DMS53 treated with DMSO at 0.1 percent for 48 hours (cell line): Measurements from ENCODE around the gene SMAD7.

ENCODE experiments used
- DNase-seq: peaks from one replicate; lab custom pipeline; 2025; ENCODE audit not compliant: unreplicated experiment; lab: John Stamatoyannopoulos, UW

SMAD7 gene

DNA sequence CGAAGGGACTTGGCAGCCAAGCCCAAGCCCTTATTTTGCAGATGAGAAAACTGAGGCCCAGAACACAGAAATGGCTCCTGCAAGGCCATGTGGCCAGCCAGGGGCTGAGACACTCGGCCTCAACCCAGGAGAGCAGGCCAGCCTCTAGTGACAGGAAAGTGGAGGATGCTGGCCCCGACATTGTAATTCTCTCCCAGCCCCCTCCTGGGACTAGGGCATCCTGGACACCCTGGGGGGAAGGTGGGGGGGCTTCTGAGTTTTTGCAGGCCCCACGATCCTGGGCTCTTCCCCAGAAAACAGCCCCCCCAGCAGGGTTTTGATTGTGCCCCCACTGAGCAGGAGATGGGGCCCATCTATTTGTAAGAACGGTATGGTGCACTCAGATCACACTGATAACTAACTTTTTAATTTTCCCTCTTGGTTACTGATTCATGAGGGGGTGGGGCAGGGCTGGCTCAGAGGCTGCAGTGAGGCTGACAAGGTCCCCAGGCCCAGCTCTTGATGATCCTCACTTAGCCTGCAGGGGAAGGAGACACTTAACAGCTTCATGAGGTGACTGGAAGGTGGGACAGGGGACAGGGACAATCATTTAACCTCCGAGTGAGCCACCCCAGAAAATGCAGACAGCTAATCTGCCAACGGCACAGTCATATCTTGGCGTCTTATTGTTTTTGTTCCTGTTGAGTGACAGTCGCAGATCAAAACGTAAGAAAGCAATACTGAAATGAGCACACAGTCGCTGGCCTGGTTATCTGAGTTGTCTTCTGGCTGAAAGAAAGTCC, 18.9 kb downstream of the SMAD7 start:
- DNase-seq: no peak

DNA sequence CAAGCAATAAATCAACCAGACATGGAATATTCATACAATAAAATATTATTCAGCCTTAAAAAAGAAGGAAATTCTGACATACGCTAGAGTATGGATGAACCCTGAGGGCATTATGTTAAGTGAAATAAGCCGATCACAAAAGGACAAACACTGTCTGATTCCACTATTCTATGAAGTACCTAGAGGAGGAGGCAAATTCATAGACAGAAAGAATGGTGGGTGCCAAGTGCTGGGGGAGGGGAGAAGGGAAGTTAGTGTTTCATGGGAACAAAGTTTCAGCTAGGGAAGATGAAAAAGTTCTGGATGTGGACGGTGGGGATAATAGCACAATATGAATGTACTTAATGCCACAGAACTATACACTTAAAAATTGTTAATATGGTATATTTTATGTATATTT, 19.8 kb downstream of the SMAD7 start:
- no peak for DNase-seq

DNA sequence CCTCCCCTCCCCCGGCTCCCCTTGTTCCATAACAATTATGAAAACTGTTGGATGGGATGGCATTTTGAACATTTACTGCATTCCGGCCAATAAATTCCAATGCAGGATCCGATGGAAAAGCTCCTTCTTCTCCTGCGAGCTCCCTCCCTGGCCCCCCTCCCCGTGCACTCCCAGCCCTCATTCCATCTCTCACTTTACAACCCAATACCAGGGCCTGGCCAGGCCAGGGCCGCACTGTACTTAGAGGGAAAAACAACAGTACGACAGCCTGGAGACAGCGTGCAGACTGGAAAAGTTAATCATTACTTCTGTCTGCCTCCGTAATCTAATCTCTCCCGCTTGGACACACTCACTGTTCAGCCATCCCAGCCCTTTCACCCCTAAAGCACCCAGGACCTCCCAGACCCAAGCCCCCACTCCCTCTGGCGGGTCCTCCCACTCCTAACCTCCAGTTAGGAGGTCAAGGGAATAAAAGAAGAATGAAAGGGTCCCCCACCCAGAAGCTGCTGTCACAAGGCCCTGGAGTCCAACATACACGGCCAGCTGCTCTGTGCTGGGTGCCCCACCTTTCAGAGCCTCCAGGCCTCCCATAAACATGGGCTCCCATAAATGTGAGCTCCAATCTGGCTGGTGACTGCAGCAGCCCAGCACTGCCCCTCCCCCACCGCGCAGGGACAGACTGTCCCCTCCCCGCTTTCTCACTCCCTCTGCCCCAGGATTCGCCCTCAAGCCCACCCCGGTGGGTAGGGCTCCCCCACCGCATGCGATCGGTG, 20.6 kb downstream of the SMAD7 start:
- peak; percentile 93 for DNase-seq

- DNase-seq: peak; percentile 54
Observed at GRCh38 chr18:48929212-48929612, 21.6 kb downstream of the SMAD7 start.

GRCh38 chr18:48928787-48929186, 22.0 kb downstream of the SMAD7 start:
- peak; percentile 99 for DNase-seq

- no peak for DNase-seq
Observed at GRCh38 chr18:48927286-48928080, 23.3 kb downstream of the SMAD7 start.

DNA sequence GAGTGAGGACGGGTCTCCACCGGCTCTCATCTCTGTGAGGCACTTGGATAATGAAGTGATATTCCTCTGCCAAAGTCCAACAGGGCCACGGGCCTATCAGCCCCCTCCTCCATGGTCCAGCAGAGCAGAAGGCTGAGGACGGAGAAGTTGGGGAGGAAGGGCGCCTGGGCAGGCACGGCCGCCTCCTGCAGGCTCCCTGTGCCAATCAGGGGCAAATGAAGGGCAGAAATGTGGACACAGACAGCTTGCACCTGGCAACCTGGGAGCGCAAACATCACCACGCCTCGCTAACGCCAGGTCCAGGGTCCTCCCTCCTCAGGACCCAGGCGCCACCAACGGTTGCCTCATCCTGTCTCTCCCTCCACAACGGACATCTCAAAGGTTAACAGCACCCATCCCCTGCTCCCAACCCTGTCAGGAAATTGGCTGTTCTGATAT, 24.3 kb downstream of the SMAD7 start:
- peak; percentile 94 for DNase-seq

DNA sequence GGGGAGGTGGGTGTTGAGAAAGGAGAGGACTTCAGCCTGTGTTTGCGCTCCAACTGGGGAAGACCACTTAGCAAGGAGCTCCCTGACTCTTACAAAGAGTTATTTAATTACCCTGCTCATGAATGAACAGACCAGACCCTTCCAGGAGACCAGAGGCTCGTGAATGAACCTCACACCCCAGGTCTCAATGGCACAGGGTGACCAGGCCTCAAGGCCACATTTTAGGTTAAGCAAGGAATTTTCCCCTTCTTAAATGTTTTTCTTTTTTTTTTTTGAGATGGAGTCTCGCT, 25.3 kb downstream of the SMAD7 start:
- DNase-seq: no peak

- DNase-seq: no peak
Observed at GRCh38 chr18:48924630-48925490, 25.9 kb downstream of the SMAD7 start.

- no peak for DNase-seq
Observed at GRCh38 chr18:48923746-48924629, 26.8 kb downstream of the SMAD7 start.

DNA sequence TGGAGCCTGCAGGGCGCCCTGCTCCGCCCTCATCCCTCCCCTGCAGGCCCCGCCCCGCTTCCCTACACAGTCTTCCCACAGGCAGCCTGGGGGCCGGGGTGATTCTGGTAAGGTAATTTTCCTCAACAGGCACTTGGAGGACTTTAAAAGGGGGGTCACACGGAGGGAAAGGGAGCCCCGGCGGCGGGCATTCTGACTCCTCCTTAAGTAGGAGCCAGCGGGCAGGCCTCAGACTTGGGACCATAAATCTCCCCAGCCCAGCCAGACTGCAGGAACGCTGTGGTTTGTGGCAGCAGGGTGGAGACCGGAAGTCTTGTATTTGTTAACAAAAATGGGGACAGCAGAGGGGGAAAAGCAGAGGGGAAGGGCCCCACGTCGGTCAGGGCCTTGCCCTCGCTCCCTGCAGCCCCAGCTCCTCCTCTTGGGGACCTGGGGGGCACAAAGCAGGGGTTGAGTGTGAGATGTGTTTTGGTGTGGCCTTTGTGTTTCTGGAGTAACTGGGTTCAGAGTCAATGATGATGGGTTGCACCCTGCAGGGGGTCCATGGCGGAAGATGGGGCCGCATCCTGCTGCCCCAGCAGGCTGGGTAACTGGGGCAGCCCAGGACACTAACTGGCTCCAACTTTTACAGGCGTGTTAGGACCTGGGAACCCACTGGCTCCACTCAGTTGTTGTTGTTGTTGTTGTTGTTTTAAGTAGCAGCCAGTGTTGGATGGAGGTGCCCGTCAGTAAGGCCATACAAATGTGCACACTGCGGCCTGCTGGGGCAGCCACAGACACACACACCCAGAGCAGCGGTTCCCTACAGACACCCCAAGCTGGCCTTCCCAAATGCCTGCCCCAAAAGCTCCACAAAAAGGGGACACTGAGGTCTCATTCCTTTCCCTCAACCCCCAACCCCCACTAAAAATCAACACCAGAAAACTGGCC, 27.7 kb downstream of the SMAD7 start:
- DNase-seq: no peak

GRCh38 chr18:48922226-48922800, 28.5 kb downstream of the SMAD7 start:
- DNase-seq: no peak

DNA sequence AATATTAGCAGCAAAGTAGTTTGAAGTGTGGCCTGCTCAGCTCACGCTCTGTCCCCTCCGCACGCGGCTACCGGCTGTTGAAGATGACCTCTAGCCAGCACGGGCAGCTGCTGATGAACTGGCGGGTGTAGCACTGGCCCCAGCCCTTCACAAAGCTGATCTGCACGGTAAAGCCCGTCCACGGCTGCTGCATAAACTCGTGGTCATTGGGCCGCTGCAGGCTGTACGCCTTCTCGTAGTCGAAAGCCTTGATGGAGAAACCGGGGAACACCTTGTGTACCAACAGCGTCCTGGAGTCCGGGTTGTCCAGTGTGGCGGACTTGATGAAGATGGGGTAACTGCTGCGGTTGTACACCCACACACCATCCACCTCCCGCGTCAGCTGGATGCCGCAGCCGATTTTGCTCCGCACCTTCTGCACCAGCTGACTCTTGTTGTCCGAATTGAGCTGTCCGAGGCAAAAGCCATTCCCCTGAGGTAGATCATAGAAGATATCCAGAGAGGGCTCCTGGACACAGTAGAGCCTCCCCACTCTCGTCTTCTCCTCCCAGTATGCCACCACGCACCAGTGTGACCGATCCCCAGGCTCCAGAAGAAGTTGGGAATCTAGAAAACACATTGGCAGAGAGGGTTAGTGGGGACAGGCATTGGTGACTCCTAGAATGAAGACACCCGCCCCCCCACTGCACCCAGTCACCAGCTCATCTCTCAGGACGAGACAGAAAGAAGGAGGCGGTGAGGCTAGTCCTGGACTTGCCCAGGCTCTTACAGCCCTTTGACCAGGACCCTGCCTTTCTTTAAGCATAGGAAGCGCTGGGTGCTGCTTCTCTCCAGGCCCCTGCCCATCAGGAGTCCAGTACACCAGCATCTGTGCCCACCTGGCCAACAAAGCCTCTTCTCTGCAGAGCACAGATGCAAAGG, 29.2 kb downstream of the SMAD7 start:
- DNase-seq: no peak

- DNase-seq: no peak
Observed at GRCh38 chr18:48920408-48921038, 30.2 kb downstream of the SMAD7 start.

GRCh38 chr18:48919547-48919946, 31.2 kb downstream of the SMAD7 start:
- DNase-seq: no peak

DNA sequence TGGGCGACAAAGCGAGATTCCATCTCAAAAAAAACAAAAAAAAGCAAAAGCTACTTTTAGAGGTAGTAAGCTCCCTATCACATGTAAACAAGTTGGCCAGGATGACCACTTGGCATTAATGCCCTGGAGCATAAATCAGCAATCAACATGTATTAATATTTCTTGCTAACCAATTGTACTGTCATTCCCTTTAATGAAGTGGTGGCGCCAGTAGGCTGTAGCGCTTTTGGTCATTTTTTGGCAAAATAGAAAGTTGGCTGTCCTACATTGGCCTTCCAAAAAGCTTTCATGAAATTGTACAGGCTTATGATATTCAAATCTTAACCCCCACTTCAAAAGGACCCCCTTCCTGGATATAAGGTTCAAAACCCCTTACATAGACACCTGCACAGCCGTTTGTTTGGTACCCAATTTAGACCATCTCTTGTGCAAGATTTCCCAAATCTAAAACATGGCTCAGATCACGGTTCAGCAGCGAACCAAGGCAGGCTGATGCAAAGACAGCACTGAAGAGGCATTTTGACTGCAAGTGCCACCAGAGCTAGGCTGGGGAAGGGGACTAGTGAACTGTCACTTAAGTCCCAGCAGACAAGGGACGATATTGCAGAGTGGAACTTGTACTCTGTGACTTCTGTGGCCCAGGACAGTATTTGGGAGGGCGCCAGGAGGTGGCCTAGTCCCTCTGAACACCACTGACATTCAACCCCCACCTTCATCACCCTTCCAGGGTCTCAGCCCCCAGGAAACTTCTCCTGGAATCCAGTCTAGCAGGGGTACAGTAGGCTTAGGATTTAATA, 31.9 kb downstream of the SMAD7 start:
- no peak for DNase-seq
